Right renal cortex interstitium (tissue), 3 donors: Measurements from ENCODE around the gene DIRAS2. TPM values are rescaled to one million over a fixed set of nuclear protein-coding genes. Genes with fewer than 3 reads are reported as not detected.

ENCODE experiments used
- DNase-seq, 3 donors: peaks; one replicate each; pipeline ENCODE4 v3.0.0-alpha.2; 2013; ENCODE audit warnings: low read depth in 3 of 3, low spot score in 2 of 3
- polyA plus RNA-seq, 3 donors: library from polyadenylated mRNA; unstranded; fragments of 120-200 nt; gene quantifications; one replicate each; pipeline ENCODE4 v1.2.1, GENCODE V29; 2013; ENCODE audit not compliant: insufficient read length in 3 of 3

Gene DIRAS2
- polyA plus RNA-seq, 3 donors, result 4.7 to 7.0 (median 6.2) TPM

GRCh38 chr9:90613502-90613901, 29.1 kb downstream of the DIRAS2 start:
- DNase-seq, result no peak

GRCh38 chr9:90612957-90613356, 29.7 kb downstream of the DIRAS2 start:
- DNase-seq, result no peak

- no peak for DNase-seq
These were observed 31.1 kb downstream of the DIRAS2 start for GRCh38 chr9:90611568-90611967.

- DNase-seq, result no peak
These were observed 31.5 kb downstream of the DIRAS2 start for GRCh38 chr9:90611121-90611520.

- DNase-seq, result no peak
These were observed 34.7 kb downstream of the DIRAS2 start for GRCh38 chr9:90607701-90608516.

- DNase-seq, result no peak
These were observed 42.6 kb downstream of the DIRAS2 start for GRCh38 chr9:90600029-90600428.

- no peak for DNase-seq
These were observed 44.4 kb downstream of the DIRAS2 start for GRCh38 chr9:90598191-90598590.

GRCh38 chr9:90593646-90594045, 49.0 kb downstream of the DIRAS2 start:
- no peak for DNase-seq

GRCh38 chr9:90580576-90580975, 62.0 kb downstream of the DIRAS2 start:
- DNase-seq, result no peak

- no peak for DNase-seq
These were observed 63.4 kb downstream of the DIRAS2 start for GRCh38 chr9:90579181-90579580.

- no peak for DNase-seq
These were observed 64.4 kb downstream of the DIRAS2 start for GRCh38 chr9:90578126-90578815.

GRCh38 chr9:90569511-90569910, 73.1 kb downstream of the DIRAS2 start:
- no peak for DNase-seq

GRCh38 chr9:90568667-90569066, 74.0 kb downstream of the DIRAS2 start:
- no peak for DNase-seq

- no peak for DNase-seq
These were observed 80.4 kb downstream of the DIRAS2 start for GRCh38 chr9:90562229-90562628.

Other genes starting within 250 kb of the DIRAS2 start
- gene SYK, start 159.0 kb upstream of the DIRAS2 start, polyA plus RNA-seq, result 10 to 100 TPM; 28.9 to 33.3 (median 31.1) TPM